NCI-H510A (cell line): ENCODE results near the gene SNX13.

Source experiments
- DNase-seq: peaks from one replicate; lab custom pipeline; 2025; lab: John Stamatoyannopoulos, UW

Gene SNX13, protein sequence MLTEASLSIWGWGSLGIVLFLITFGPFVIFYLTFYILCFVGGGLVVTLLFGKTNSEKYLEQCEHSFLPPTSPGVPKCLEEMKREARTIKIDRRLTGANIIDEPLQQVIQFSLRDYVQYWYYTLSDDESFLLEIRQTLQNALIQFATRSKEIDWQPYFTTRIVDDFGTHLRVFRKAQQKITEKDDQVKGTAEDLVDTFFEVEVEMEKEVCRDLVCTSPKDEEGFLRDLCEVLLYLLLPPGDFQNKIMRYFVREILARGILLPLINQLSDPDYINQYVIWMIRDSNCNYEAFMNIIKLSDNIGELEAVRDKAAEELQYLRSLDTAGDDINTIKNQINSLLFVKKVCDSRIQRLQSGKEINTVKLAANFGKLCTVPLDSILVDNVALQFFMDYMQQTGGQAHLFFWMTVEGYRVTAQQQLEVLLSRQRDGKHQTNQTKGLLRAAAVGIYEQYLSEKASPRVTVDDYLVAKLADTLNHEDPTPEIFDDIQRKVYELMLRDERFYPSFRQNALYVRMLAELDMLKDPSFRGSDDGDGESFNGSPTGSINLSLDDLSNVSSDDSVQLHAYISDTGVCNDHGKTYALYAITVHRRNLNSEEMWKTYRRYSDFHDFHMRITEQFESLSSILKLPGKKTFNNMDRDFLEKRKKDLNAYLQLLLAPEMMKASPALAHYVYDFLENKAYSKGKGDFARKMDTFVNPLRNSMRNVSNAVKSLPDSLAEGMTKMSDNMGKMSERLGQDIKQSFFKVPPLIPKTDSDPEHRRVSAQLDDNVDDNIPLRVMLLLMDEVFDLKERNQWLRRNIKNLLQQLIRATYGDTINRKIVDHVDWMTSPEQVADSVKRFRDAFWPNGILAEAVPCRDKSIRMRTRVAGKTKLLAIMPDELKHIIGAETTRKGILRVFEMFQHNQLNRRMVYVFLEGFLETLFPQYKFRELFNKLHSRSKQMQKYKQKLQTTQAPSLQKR

DNA sequence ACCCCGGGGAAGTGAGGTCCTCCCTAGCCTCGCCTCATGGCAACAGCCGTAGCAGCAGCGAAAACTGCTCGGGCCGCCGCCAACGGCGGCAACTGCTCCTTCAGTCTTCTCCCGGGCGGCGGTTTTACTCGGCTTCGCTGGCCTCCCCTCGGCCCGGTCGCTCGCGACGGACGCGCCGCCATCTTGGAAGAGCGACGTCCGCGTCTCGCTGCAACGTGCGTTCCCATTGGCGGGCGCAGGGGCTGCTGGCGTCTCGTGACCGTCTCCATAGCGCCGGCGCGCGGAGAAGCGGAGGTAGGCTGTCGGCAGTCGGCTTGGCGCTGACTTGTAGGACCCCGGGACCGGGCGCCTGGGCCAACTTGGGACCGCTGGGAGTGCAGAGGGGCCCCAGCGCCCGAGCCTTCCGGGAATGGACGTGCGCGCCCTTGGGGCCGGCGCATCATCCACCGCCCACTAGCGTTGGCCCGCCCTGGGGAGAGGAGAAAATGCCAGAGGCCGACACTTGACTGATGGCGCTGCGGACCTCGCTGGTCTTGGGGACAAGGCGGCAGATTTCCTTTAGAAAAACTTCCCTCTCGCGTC, at the start of gene SNX13:
Gene SNX13, minus strand, starts transcription at position 193 of the 582 bp plus-strand sequence. CDS start 199 bp downstream, outside the sequence.
- DNase-seq = peak; percentile 91

DNA sequence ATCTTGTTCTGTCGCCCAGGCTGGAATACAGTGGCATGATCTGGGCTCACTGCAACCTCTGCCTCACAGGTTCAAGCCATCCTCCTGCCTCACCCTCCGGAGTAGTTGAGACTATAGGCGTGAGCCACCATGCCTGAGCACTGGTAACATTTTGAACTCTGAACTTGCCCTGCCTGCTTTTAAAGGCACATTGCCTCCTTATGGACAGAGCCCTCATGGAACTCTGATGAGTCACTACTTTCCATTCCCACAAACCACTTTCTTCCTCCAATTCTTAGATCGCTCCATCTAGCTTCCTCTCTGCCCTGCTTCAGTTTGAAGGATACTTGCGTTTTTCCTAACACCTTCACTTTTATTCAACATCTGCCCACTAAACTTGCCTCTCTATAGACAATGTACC, 49.3 kb upstream of the SNX13 start:
- no peak for DNase-seq

DNA sequence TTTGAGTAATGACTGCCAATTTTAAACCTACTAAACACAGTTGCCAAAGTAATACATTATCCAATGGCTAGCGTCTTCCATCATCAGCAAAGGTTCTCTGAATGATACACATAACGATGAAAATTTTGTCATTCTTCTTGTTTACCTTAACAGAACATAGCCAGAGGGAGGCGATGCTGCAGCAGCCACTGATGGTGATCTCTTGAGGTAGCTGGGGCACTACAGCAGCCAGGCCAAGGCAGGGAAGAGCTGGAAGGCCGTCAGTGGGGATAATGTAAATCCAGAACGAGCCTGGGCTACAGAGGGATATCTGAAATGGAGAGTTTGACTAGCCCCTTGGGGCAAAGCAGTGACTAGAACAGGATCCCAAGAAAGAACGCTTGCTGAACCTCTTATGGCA, 48.6 kb upstream of the SNX13 start:
- DNase-seq = no peak

DNA sequence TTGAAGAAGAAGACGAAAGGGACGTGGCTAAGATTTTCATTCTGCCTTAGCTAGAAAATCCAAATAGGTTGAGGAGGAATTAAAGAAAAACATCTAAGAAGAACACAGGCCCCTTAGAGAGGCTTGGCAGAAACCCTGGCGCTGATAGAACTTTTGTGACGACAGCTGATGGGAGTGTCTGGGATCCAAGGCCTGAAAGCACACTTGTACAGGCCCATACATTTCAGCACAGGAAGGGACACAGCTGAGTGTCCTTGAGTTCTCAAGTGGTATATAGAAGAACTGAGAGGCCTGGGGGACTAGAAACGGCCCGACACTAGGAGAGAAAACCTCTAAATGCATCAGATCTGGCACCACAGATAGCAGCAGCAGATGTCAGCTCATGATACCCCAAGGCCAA, 47.8 kb upstream of the SNX13 start:
- peak; percentile 23 for DNase-seq

DNA sequence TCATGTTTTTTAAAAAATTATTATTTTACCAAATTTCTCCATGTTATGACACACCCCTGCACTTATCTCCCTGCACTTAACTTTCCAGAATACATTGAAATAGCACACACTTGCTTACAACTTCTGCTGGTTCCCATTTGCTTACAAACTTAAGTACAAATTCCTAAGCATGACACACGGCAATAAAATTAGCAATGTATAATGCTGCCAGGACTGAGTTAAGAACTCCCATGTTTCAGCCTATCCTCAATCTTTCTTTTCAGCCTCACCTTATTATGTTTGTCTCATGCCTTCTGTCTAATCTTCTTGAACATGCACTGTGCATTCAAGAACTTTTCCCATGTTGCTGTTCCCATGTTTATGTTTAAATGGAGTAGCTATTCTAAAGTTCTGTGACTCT, 46.6 kb upstream of the SNX13 start:
- DNase-seq = no peak

DNA sequence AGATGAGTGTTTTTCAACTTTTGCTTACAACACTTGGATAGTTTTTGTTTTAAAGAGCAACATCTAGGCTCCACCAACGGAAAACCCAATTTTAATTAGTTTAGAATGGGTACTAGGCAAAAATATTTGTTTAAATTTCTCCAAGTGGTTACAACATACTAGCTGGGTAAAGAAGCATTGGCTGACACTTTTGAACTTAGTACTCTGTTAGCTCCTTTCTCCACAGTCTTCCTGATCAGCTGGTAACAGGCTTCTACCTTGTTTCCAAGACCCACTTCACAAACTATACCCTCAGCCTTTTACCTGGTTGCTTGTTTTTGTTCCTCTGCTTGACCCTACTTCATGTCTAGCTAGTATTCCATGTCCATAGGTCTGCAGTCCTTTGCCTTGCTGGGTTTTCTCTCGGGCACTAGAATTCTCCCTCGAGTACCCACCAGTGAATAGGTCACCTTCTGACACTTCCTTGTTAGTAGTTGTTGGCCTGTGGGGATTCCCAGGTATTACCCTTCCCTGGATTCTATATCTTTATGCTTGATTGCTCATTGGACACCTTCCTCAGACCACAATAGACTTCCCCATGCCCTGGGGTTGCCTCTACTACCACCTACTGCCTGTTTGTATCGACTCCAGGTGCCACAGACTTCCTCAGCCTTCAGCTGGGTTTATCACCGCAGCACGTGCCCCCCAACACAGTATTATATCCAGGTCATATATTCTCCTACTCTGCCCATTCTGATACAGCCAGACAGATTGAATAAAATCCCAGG, 45.4 kb upstream of the SNX13 start:
- DNase-seq = no peak

DNA sequence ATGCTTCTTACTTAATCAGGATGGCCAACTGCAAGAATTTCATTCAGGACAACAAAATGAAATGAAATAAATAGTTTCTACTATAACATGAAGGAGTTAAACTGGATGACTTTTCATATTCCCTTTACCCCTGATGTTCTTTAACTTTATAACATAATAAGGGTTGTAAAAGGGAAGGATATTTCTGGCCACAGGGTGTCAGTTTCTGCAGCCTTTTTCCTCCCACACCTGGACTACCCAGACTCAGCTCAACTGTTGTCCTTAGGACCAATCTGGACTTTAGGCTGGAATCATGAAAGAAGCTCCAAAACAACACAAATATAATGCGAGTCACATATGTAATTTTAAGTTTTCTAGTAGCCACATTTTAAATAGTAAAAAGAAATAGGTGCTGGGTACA, 44.0 kb upstream of the SNX13 start:
- DNase-seq = no peak

DNA sequence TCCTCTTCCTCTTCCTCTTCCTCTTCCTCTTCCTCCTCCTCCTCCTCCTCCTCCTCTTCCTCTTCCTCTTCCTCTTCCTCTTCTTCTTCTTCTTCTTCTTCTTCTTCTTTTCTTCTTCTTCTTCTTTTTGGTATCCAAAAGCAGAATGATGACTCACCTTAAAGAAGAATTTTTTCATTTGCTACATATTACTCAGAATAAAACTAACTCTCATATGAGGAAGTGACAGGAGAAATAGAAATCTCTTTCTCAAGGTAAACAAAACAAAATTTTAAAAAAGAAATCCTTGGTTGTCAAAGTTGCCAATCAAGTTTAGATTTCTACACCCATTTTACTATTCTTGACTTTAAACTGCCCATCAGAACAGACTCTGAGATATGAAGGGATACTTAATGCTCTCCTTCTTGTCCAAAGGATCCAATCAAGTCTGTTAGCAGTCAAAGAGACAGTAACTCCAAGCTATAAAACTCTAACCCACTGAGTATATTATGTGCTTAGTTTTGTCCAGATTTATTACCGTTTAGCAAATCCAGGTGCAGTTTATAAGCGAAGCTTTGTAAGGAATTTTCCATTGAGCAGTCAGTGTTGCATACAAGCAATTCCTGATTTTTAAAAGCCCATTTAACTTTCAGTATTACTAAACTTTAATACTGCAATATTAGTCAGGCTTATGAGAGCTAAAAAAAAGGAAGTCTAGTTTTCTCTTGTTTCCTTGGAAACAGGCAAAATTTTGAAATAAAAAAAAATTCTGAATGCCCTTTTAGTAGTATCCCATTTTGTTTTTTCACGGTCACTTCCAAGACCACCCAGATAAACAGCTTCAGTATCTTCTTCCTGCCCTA, 43.1 kb upstream of the SNX13 start:
- DNase-seq = no peak

DNA sequence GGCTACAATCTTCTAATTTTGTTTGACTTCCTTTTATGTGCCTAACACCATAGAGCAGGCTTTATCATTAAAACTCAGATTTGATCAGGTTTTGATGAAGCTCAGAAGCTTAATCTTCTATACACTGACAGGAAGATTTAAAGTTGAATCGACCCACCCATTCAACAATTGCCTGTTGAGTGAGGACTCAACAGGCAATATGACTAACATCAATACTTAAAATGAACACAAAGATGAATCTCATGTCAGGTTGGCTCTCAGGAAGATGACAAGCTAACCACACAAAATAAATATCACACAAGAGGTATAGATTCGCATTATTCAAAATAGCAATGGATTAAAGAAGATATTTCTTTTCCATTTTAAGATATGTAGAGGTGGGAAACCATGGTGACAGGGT, 36.7 kb upstream of the SNX13 start:
- DNase-seq = no peak

DNA sequence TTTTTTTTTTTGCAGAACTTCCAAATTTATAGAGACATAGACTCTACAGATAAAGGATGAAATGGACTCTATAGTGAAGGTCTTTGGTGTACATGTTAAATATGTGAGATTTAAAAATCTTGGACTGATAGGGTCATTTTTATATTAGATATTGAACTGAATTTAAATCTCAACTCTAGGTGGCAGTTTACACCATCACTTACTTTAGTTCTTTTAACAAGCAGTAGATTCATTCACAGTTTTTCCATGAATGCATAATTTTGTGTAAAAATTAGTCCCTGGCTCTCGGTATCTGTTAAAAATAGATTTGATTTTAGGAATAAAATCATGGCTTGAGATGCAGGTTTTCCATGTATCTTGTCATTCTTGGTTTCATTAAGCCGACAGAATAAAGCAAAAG, 31.1 kb upstream of the SNX13 start:
- no peak for DNase-seq

DNA sequence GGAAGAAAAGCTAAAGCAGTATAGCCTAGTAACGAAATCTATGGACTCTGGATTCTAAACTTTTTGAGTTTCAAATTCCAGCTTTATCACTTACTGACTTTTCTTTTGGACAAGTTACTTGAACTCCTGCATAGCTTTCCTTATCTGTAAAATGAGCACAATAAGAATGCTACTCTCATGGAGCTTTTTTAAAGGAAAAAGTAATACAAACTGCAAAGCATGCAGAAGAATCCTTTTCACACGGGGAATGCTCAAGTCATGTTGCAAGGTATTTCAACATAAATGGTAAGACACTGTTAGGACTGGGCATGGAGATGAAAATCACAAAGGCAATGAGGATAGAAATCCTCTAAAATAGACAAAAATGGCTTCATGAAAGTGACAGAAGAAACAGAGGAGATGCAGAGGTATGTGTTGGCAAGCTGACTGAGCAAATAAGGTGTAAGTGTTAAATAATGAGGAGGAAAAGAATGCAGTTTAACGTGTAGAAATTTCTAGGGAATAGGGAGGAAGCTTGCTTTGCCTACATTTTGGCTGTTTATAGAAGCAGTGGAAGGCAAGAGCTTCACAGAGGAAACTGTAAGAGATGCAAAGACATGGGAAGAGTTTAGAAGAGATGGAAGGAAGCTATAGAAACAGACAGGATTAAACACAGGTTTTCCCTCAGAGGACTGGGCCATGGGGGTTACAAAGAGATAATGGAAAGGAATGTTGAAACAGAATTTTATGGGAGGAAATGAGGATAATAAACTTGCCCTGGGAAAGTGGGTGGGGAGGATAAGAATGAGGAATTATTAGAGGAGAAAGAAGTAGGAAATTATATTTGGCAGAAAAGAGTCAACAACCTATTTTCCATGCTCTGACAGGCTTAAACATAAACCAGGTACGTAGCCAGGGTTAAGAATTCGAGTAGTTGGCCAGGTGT, 28.8 kb upstream of the SNX13 start:
- no peak for DNase-seq

DNA sequence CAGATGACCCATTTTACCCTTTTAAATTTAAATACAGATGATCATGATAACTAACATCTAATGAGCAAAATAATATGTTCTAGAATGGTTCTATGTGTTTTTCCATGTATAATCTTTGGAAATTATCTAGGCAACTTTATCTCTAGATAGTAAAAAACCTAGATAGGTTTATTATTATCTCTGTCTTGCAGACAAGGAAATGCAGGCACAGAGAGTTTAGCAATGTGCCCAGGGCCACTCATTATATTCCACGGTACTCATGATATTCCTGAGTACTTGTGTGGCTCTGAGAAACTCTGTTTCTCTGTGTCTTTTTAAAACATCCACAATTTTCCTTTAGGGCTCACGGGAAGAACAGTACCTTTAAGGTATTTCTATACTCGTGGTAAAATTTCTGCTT, 26.4 kb upstream of the SNX13 start:
- no peak for DNase-seq

DNA sequence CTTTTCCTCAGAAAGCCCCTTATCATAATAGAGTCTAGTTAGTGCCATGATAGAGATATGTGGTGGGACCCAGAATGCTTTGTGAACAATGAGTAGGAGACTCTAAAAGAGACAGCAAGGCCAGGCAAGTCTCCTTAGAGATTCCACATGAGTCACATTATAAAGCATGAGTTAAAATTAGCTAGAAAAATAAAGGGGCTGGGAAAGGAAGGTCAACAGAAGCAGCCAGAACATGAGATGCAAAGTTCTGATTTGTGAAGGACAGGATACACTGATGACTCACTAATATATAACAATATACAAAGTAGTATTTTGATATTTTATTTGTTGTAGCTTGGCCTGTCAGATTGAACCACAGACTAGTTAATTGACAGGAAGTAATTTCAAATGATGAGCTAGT, 25.3 kb upstream of the SNX13 start:
- DNase-seq = no peak

DNA sequence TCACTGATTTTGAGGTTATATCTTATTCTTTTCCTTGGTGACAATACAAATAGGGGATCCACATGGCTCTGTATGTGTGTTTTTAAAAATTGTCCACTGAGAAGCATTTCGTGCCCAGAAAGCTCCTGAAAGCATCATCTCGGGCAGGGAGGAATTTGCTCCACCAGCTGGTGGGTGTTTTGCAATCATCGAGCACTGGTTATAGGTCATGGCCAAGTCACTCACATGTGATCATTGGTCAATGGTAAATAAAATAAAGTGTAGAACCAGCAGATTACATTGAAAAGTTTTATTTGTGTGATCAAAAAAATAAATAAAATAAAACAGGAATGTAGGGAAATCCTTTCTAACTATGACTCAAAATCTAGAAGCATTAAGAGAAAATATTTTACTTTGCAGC, 23.0 kb upstream of the SNX13 start:
- no peak for DNase-seq

DNA sequence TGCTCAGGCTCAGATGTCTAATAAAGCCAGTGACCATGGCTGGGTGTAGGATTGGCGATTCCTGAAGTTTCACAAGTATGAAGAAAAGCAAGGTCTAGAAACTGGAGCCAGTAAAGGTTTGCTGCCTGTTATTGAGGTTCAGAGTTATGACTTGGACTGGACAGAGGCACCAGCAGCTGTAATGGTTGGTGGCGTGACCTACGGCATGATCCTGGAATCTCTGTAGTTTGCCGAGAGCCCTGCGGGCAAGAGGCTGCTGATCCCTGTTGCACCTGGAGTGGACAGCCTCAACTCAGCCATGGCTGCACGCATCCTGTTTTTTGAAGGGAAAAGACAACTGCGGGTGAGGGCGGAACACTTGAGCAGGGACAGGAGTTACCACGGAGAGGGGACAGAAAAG, 22.4 kb upstream of the SNX13 start:
- no peak for DNase-seq

DNA sequence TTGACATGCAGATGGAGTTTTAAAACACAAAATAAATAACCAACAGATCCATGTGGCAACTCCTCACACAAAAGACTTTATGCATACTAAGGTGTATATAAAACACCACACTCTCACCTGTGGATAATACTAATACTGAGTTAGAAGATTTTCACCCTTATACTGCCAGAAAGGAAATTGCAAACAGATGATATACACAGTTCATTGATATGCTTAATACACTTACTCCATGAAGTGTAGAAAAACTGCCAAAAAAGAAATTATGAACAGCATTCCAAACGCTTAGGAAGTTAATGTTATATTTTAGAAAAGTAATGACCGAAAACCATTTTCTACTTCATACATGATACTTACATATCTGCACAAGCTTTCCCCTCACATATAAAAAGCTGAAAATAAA, 17.6 kb upstream of the SNX13 start:
- DNase-seq = no peak

DNA sequence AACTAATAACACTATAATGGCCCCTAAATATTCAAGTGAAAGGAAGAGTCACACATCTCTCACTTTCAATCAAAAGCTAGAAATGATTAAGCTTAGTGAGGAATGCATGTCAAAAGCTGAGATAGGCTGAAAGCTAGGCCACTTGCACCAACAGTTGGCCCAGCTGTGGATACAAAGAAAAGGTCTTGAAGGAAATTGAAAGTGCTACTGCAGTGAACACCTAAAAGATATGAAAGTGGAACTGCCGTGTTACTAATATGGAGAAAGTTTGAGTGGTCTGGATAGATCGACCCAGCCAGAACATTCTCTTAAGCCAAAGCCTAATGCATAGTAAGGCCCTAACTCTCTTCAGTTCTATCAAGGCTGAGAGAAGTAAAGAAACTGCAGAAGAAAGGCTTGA, 12.1 kb upstream of the SNX13 start:
- no peak for DNase-seq

DNA sequence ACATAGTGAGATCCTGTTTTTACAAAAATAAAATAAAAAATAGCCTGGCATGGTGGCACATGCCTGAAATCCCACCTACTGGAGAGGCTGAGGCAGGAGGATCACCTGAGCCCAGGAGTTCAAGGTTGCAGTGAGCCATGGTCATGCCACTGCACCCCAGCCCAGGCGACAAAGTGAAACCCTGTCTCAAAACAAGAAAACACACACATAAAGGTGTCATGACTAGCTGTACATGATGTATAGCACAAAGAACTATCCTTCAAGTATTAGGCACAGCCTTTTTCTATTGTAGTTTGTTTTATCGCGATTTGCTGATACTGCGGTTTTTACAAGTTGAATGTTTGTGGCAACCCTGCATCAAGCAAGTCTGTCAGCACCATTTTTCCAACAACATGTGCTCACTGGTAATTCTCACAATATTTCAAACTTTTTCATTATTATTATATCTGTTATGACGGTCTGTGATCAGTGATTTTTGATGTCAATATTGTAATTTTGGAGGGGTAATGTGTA, 11.5 kb upstream of the SNX13 start:
- DNase-seq = no peak

DNA sequence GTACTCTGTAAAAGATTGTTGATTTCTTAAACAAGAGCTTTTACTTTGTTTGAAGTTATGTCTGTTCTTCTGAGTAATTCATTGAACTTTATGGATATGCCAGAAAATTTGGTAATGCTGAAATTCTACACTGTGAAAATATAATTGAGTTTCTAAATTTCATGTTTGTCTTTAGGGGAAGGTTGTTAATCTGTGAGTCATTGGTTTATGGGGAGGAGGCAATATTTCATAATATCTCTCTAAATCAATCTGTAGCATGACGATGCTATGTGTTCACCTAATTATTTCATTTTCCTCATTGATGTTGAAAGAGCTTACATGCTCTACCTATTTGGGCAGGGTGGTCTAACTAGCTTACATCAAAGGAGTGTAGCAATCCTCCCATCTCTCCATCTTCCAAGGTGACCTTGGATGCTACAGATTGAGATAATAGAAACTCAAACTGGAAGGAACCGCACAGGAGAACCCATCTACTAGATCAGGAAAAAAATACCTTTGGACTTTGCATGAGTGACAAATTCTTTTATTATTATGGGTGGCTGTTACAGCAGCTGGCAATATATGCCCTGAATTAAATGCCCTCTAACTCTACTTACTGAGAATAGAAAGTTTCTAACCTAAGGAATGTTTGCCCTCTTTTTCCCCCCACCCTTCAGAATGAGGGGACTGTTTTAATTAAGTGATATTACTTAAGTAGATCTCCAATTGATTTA, 8.4 kb upstream of the SNX13 start:
- no peak for DNase-seq
